ENCODE measurements around the gene RNF212B.
"Not testable (repeated sequence)": the region's sequence is repeated elsewhere in the genome, so short reads cannot be mapped to it uniquely, and the experiment has no call there.

The RNF212B gene, protein sequence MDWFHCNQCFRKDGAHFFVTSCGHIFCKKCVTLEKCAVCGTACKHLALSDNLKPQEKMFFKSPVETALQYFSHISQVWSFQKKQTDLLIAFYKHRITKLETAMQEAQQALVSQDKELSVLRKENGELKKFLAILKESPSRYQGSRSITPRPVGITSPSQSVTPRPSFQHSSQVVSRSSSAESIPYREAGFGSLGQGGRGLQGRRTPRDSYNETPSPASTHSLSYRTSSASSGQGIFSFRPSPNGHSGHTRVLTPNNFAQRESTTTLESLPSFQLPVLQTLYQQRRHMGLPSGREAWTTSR

DNA sequence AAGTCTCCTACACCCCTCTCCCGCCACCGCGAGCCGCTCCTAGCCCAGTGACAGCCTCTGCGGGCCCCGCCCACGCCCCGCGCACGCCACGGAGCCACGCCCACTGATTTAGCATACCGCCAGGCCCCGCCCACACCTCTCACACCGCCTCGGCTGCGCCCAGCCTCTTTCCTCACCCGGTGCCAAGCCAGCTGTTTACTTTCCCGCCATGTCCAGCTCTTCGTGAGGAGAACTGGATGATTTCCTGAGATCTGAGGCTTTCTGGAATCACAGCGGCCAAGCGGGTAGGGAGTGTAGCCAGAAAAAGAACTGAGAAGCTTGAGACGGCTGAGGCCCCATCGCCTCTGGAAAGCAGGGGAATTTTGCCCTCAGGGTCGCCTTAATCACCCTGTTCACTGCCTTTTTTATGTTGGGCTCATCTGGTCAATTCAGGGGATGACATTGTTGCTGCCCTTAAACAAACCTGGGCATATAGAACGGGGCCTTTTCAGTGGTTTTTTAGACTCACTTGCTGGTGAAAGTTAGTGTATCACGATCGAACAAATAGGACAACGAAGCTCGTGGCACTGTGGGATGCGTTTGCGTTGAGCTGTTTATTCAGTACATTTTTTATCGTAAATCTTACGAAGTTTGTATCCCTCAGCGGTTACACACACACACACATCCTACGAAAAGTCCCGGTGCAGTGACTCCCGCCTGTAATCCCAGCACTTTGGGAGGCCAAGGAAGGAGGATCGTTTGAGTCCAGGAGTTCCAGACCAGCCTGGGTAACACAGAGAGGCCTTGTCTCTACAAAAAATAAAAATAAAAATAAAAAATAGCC lies at the start of gene RNF212B:
Gene RNF212B, plus strand, starts transcription at position 165 of the 823 bp plus-strand sequence. CDS start 2,410 bp downstream, outside the sequence.
- no peaks in the 10 kb centered on the region for H4K20me1 ChIP-seq (ENCODE audit: insufficient read depth, low read length)
- no peak within 1 kb of the TSS for H3K9ac ChIP-seq (ENCODE audit: low read length)
- no peak within 1 kb of the TSS for H3K27ac ChIP-seq (ENCODE audit: low read depth, low read length, poor library complexity, severe bottlenecking)

DNA sequence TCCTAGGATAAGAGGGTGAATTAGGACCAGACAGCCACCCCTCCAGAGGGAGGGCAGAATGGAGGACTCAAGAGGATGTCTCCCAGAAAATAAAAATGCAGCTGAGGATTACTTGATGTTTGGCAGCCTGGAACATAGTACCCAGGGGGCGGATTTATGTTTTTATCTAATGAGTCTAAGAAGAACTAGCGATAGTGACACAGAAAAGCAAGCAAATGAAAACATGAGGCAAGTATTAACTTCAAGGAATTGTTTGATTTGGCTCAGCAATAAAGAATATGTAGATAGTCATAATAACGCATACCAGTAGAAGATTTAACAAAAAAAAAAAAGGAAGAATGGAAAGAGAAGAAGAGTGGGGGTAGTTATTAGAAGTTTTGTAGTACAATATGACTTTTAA lies 44.3 kb upstream of the RNF212B start:
- Histone ChIP-seq H3F3A (ENCODE audit: insufficient read depth, low read length) (no peaks in the 10 kb centered on the region), H4K20me1 (ENCODE audit: insufficient read depth, low read length) (no peaks in the 10 kb centered on the region), H3K9me3 (ENCODE audit: low read length) (no peaks in the 10 kb centered on the region), H3K27ac (ENCODE audit: low read depth, low read length, poor library complexity, severe bottlenecking) (no peak overlapping the region), H3K9me2 (ENCODE audit: low read depth, low read length) (no peaks in the 10 kb centered on the region), H3K79me2 (ENCODE audit: insufficient read depth, low read length) (no peaks in the 10 kb centered on the region), H3K9ac (ENCODE audit: low read length) (no peak overlapping the region), H3K4me3 (ENCODE audit: low read depth, low read length, poor library complexity, severe bottlenecking) (no peak overlapping the region), H3K27me3 (ENCODE audit: insufficient read depth, low read length) (0 out of 2 replicates have a peak, but pooled peaks cover 2% of the 10 kb centered on the region), H3K4me2 (ENCODE audit: low read length) (no peak overlapping the region), H3K36me3 (ENCODE audit: insufficient read depth, low read length) (no peaks in the 10 kb centered on the region), H2AFZ (ENCODE audit: low read length) (no peak overlapping the region), H3K4me1 (ENCODE audit: insufficient read depth, low read length, severe bottlenecking) (no peaks in the 10 kb centered on the region)
- TF ChIP-seq EZH2 (IDR thresholded peaks at IDR 0.05; ENCODE audit: borderline replicate concordance, low read length) = no peak
- TF ChIP-seq CTCF (IDR thresholded peaks at IDR 0.05; ENCODE audit: low read length) = no peak

More for the DNA sequence above, at the start of gene RNF212B:
- H3K9me3 ChIP-seq (ENCODE audit: low read length) = no peaks in the 10 kb centered on the region
- no peak within 1 kb of the TSS for H3K4me2 ChIP-seq (ENCODE audit: low read length)
- no peak within 1 kb of the TSS for H3K4me3 ChIP-seq (ENCODE audit: low read depth, low read length, poor library complexity, severe bottlenecking)
- no peaks in the 10 kb centered on the region for H3K27me3 ChIP-seq (ENCODE audit: insufficient read depth, low read length)
- H3K79me2 ChIP-seq (ENCODE audit: insufficient read depth, low read length) = no peaks in the 10 kb centered on the region
- H3K36me3 ChIP-seq (ENCODE audit: insufficient read depth, low read length) = no peaks in the 10 kb centered on the region
- H3F3A ChIP-seq (ENCODE audit: insufficient read depth, low read length) = no peaks in the 10 kb centered on the region
- H3K4me1 ChIP-seq (ENCODE audit: insufficient read depth, low read length, severe bottlenecking) = no peaks in the 10 kb centered on the region
- H2AFZ ChIP-seq (ENCODE audit: low read length) = no peak within 1 kb of the TSS
- TF ChIP-seq EZH2 (IDR thresholded peaks at IDR 0.05; ENCODE audit: borderline replicate concordance, low read length) (no peak), CTCF (IDR thresholded peaks at IDR 0.05; ENCODE audit: low read length) (no peak)
- no peaks in the 10 kb centered on the region for H3K9me2 ChIP-seq (ENCODE audit: low read depth, low read length)

- Histone ChIP-seq H3K4me2 (ENCODE audit: low read length) (no peak overlapping the region), H4K20me1 (ENCODE audit: insufficient read depth, low read length) (no peaks in the 10 kb centered on the region), H3K9ac (ENCODE audit: low read length) (no peak overlapping the region), H2AFZ (ENCODE audit: low read length) (no peak overlapping the region), H3K36me3 (ENCODE audit: insufficient read depth, low read length) (no peaks in the 10 kb centered on the region), H3K9me3 (ENCODE audit: low read length) (no peaks in the 10 kb centered on the region), H3K79me2 (ENCODE audit: insufficient read depth, low read length) (no peaks in the 10 kb centered on the region), H3K27ac (ENCODE audit: low read depth, low read length, poor library complexity, severe bottlenecking) (no peak overlapping the region), H3K4me3 (ENCODE audit: low read depth, low read length, poor library complexity, severe bottlenecking) (no peak overlapping the region), H3F3A (ENCODE audit: insufficient read depth, low read length) (no peaks in the 10 kb centered on the region), H3K9me2 (ENCODE audit: low read depth, low read length) (no peaks in the 10 kb centered on the region), H3K4me1 (ENCODE audit: insufficient read depth, low read length, severe bottlenecking) (no peaks in the 10 kb centered on the region), H3K27me3 (ENCODE audit: insufficient read depth, low read length) (0 out of 2 replicates have a peak, but pooled peaks cover 2% of the 10 kb centered on the region)
- TF ChIP-seq CTCF (IDR thresholded peaks at IDR 0.05; ENCODE audit: low read length) (no peak), EZH2 (IDR thresholded peaks at IDR 0.05; ENCODE audit: borderline replicate concordance, low read length) (no peak)
Observed at GRCh38 chr14:23195552-23196101, 42.1 kb upstream of the RNF212B start.

GRCh38 chr14:23196487-23196886 lies 41.2 kb upstream of the RNF212B start:
- not testable (repeated sequence) for H4K20me1 ChIP-seq (ENCODE audit: insufficient read depth, low read length); H3K9ac ChIP-seq (ENCODE audit: low read length); H3K9me2 ChIP-seq (ENCODE audit: low read depth, low read length); H3K4me3 ChIP-seq (ENCODE audit: low read depth, low read length, poor library complexity, severe bottlenecking); H3K4me1 ChIP-seq (ENCODE audit: insufficient read depth, low read length, severe bottlenecking); H3K9me3 ChIP-seq (ENCODE audit: low read length); H3F3A ChIP-seq (ENCODE audit: insufficient read depth, low read length); H3K36me3 ChIP-seq (ENCODE audit: insufficient read depth, low read length); H3K27ac ChIP-seq (ENCODE audit: low read depth, low read length, poor library complexity, severe bottlenecking); H2AFZ ChIP-seq (ENCODE audit: low read length); H3K4me2 ChIP-seq (ENCODE audit: low read length); H3K79me2 ChIP-seq (ENCODE audit: insufficient read depth, low read length); H3K27me3 ChIP-seq (ENCODE audit: insufficient read depth, low read length)

GRCh38 chr14:23199141-23199540 lies 38.6 kb upstream of the RNF212B start:
- H3K4me1 ChIP-seq (ENCODE audit: insufficient read depth, low read length, severe bottlenecking); H3K9ac ChIP-seq (ENCODE audit: low read length); H3K27ac ChIP-seq (ENCODE audit: low read depth, low read length, poor library complexity, severe bottlenecking); H3K9me2 ChIP-seq (ENCODE audit: low read depth, low read length); H3K4me3 ChIP-seq (ENCODE audit: low read depth, low read length, poor library complexity, severe bottlenecking); H4K20me1 ChIP-seq (ENCODE audit: insufficient read depth, low read length); H2AFZ ChIP-seq (ENCODE audit: low read length); H3F3A ChIP-seq (ENCODE audit: insufficient read depth, low read length); H3K4me2 ChIP-seq (ENCODE audit: low read length); H3K9me3 ChIP-seq (ENCODE audit: low read length); H3K27me3 ChIP-seq (ENCODE audit: insufficient read depth, low read length); H3K36me3 ChIP-seq (ENCODE audit: insufficient read depth, low read length); H3K79me2 ChIP-seq (ENCODE audit: insufficient read depth, low read length): not testable (repeated sequence)
